ENCODE data around the gene DIP2B.
"Not testable (repeated sequence)": the region's sequence is repeated elsewhere in the genome, so short reads cannot be mapped to it uniquely, and the experiment has no call there.

DIP2B gene

GRCh38 chr12:50555471-50555885 lies 50.7 kb downstream of the DIP2B start:
- DNase-seq = no peak

- DNase-seq = no peak
Measured at GRCh38 chr12:50556273-50556672, 51.5 kb downstream of the DIP2B start.

- not testable (repeated sequence) for DNase-seq
Measured at GRCh38 chr12:50556796-50557195, 52.0 kb downstream of the DIP2B start.

GRCh38 chr12:50557421-50557820 lies 52.6 kb downstream of the DIP2B start:
- DNase-seq = no peak

GRCh38 chr12:50558970-50559369 lies 54.2 kb downstream of the DIP2B start:
- no peak for DNase-seq

GRCh38 chr12:50562520-50563433 lies 58.0 kb downstream of the DIP2B start:
- DNase-seq = no peak

GRCh38 chr12:50563434-50563787 lies 58.6 kb downstream of the DIP2B start:
- no peak for DNase-seq

- DNase-seq = no peak
Measured at GRCh38 chr12:50564237-50564947, 59.6 kb downstream of the DIP2B start.

GRCh38 chr12:50564948-50565297 lies 60.1 kb downstream of the DIP2B start:
- DNase-seq = no peak

GRCh38 chr12:50566066-50566465 lies 61.3 kb downstream of the DIP2B start:
- DNase-seq = no peak

- DNase-seq = no peak
Measured at GRCh38 chr12:50567926-50568325, 63.1 kb downstream of the DIP2B start.

- DNase-seq = no peak
Measured at GRCh38 chr12:50568338-50569091, 63.7 kb downstream of the DIP2B start.

- no peak for DNase-seq
Measured at GRCh38 chr12:50569321-50569720, 64.5 kb downstream of the DIP2B start.

- no peak for DNase-seq
Measured at GRCh38 chr12:50569876-50570275, 65.1 kb downstream of the DIP2B start.

- no peak for DNase-seq
Measured at GRCh38 chr12:50571786-50572185, 67.0 kb downstream of the DIP2B start.

- DNase-seq = no peak
Measured at GRCh38 chr12:50572287-50572686, 67.5 kb downstream of the DIP2B start.

GRCh38 chr12:50572760-50573159 lies 68.0 kb downstream of the DIP2B start:
- no peak for DNase-seq

GRCh38 chr12:50573271-50573670 lies 68.5 kb downstream of the DIP2B start:
- DNase-seq = no peak

GRCh38 chr12:50574601-50575348 lies 70.0 kb downstream of the DIP2B start:
- DNase-seq = no peak

- DNase-seq = no peak
Measured at GRCh38 chr12:50579757-50580267, 75.0 kb downstream of the DIP2B start.

GRCh38 chr12:50580436-50580835 lies 75.7 kb downstream of the DIP2B start:
- DNase-seq = no peak

All from CD4-positive, alpha-beta T cell treated with Interleukin-15 for 1 hour (primary cell).